ENCODE measurements around the gene CAPN11.
"Not testable (repeated sequence)": the region's sequence is repeated elsewhere in the genome, so short reads cannot be mapped to it uniquely, and the experiment has no call there.

The CAPN11 gene

GRCh38 chr6:44157152-44157521, 1.5 kb upstream of the CAPN11 start:
- DNase-seq: no peak

- DNase-seq: no peak
These were observed 3.3 kb downstream of the CAPN11 start for GRCh38 chr6:44161997-44162338.

GRCh38 chr6:44162876-44163625, 4.4 kb downstream of the CAPN11 start:
- no peak for DNase-seq

- no peak for DNase-seq
These were observed 7.5 kb downstream of the CAPN11 start for GRCh38 chr6:44166116-44166515.

GRCh38 chr6:44166591-44167184, 8.1 kb downstream of the CAPN11 start:
- DNase-seq: no peak

GRCh38 chr6:44167567-44167966, 8.9 kb downstream of the CAPN11 start:
- no peak for DNase-seq

GRCh38 chr6:44169154-44169553, 10.5 kb downstream of the CAPN11 start:
- DNase-seq: no peak

GRCh38 chr6:44169886-44170570, 11.4 kb downstream of the CAPN11 start:
- DNase-seq: no peak

GRCh38 chr6:44171899-44172546, 13.4 kb downstream of the CAPN11 start:
- DNase-seq: no peak

- peak; percentile 60 for DNase-seq
These were observed 14.3 kb downstream of the CAPN11 start for GRCh38 chr6:44172731-44173500.

- DNase-seq: no peak
These were observed 17.6 kb downstream of the CAPN11 start for GRCh38 chr6:44176130-44176761.

GRCh38 chr6:44176762-44177509, 18.3 kb downstream of the CAPN11 start:
- DNase-seq: no peak

- no peak for DNase-seq
These were observed 19.2 kb downstream of the CAPN11 start for GRCh38 chr6:44177691-44178423.

- no peak for DNase-seq
These were observed 19.9 kb downstream of the CAPN11 start for GRCh38 chr6:44178424-44179071.

- DNase-seq: no peak
These were observed 20.5 kb downstream of the CAPN11 start for GRCh38 chr6:44179072-44179536.

- DNase-seq: no peak
These were observed 21.0 kb downstream of the CAPN11 start for GRCh38 chr6:44179648-44180047.

GRCh38 chr6:44180406-44180805, 21.8 kb downstream of the CAPN11 start:
- DNase-seq: no peak

- no peak for DNase-seq
These were observed 22.3 kb downstream of the CAPN11 start for GRCh38 chr6:44180886-44181285.

GRCh38 chr6:44181784-44182183, 23.2 kb downstream of the CAPN11 start:
- not testable (repeated sequence) for DNase-seq

GRCh38 chr6:44182911-44183390, 24.3 kb downstream of the CAPN11 start:
- DNase-seq: no peak
